ENCODE results near the gene JAML. TPM values are rescaled to one million over a fixed set of nuclear protein-coding genes. Genes with fewer than 3 reads are reported as not detected.

Gene JAML
- total and polyA plus RNA-seq, 2 of the 13 experiments (the other 11 are each of a cell fraction or from before 2014, with no cell fraction given), result 2.0 to 3.3 TPM

- TF ChIP-seq KIAA2018 (CRISPR knock-in tag; IDR thresholded peaks at IDR 0.05; ENCODE audit: borderline replicate concordance) (0 out of 2 replicates have a peak, but pooled peaks have one; percentile 58), HNF4A (CRISPR knock-in tag; IDR thresholded peaks at IDR 0.05) (peak; percentile 60; the same call in 1 of the 2 replicates), ZNF446 (CRISPR knock-in tag; IDR thresholded peaks at IDR 0.05) (no peak), ZNF33B (CRISPR knock-in tag; IDR thresholded peaks at IDR 0.05) (no peak), JDP2 (CRISPR knock-in tag; IDR thresholded peaks at IDR 0.05; ENCODE audit: borderline replicate concordance) (no peak), PAWR (CRISPR knock-in tag; IDR thresholded peaks at IDR 0.05; ENCODE audit: borderline replicate concordance) (no peak), ZFP41 (CRISPR knock-in tag; IDR thresholded peaks at IDR 0.05; ENCODE audit: borderline replicate concordance) (no peak), ZFX (CRISPR knock-in tag; IDR thresholded peaks at IDR 0.05; ENCODE audit: low read depth) (peak; percentile 84), ZNF232 (CRISPR knock-in tag; IDR thresholded peaks at IDR 0.05; ENCODE audit: borderline replicate concordance) (no peak; the same call in 1 of the 2 replicates), NR2C2 (CRISPR knock-in tag; IDR thresholded peaks at IDR 0.05; ENCODE audit: borderline replicate concordance) (peak; percentile 50; the same call in 1 of the 2 replicates), GMEB1 (CRISPR knock-in tag; IDR thresholded peaks at IDR 0.05; ENCODE audit: borderline replicate concordance) (no peak)
- TF ChIP-seq, protein P1, sequence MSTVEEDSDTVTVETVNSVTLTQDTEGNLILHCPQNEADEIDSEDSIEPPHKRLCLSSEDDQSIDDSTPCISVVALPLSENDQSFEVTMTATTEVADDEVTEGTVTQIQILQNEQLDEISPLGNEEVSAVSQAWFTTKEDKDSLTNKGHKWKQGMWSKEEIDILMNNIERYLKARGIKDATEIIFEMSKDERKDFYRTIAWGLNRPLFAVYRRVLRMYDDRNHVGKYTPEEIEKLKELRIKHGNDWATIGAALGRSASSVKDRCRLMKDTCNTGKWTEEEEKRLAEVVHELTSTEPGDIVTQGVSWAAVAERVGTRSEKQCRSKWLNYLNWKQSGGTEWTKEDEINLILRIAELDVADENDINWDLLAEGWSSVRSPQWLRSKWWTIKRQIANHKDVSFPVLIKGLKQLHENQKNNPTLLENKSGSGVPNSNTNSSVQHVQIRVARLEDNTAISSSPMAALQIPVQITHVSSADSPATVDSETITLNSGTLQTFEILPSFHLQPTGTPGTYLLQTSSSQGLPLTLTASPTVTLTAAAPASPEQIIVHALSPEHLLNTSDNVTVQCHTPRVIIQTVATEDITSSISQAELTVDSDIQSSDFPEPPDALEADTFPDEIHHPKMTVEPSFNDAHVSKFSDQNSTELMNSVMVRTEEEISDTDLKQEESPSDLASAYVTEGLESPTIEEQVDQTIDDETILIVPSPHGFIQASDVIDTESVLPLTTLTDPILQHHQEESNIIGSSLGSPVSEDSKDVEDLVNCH (CRISPR knock-in tag; IDR thresholded peaks at IDR 0.05), result no peak
- TF ChIP-seq, protein P2, sequence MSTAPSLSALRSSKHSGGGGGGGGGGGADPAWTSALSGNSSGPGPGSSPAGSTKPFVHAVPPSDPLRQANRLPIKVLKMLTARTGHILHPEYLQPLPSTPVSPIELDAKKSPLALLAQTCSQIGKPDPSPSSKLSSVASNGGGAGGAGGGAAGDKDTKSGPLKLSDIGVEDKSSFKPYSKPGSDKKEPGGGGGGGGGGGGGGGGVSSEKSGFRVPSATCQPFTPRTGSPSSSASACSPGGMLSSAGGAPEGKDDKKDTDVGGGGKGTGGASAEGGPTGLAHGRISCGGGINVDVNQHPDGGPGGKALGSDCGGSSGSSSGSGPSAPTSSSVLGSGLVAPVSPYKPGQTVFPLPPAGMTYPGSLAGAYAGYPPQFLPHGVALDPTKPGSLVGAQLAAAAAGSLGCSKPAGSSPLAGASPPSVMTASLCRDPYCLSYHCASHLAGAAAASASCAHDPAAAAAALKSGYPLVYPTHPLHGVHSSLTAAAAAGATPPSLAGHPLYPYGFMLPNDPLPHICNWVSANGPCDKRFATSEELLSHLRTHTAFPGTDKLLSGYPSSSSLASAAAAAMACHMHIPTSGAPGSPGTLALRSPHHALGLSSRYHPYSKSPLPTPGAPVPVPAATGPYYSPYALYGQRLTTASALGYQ (CRISPR knock-in tag; IDR thresholded peaks at IDR 0.05), result peak; percentile 48; the same call in 1 of the 2 replicates
Observed at GRCh38 chr11:118194835-118195627, 29.8 kb downstream of the JAML start (continued).
